ENCODE data around the gene ZBTB17.

DNA sequence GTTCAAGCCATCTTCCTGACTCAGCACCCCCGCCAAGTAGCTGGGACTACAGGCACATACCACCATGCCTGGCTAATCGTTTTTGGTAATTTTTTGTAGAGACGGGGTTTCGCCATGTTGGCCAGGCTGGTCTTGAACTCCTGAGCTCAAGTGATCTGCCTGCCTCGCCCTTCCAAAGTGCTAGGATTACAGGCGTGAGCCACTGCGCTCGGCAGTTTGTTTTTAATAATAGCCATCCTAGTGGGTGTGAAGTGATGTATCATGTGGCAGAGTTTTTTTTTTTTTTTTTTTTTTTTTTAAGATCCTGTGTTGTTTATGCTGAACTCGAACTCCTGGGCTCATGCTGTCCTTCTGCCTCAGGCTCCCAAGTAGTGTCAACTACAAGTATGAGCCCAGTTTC, 76.6 kb downstream of the ZBTB17 start:
- TF ChIP-seq EP300 (IDR thresholded peaks at IDR 0.05): no peak
- TF ChIP-seq, protein P1, sequence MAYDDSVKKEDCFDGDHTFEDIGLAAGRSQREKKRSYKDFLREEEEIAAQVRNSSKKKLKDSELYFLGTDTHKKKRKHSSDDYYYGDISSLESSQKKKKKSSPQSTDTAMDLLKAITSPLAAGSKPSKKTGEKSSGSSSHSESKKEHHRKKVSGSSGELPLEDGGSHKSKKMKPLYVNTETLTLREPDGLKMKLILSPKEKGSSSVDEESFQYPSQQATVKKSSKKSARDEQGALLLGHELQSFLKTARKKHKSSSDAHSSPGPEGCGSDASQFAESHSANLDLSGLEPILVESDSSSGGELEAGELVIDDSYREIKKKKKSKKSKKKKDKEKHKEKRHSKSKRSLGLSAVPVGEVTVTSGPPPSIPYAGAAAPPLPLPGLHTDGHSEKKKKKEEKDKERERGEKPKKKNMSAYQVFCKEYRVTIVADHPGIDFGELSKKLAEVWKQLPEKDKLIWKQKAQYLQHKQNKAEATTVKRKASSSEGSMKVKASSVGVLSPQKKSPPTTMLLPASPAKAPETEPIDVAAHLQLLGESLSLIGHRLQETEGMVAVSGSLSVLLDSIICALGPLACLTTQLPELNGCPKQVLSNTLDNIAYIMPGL (CRISPR knock-in tag; IDR thresholded peaks at IDR 0.05; ENCODE audit: borderline replicate concordance): no peak
- TF ChIP-seq MAFK (IDR thresholded peaks at IDR 0.05; ENCODE audit: partially characterized antibody): no peak
- TF ChIP-seq, protein P2, sequence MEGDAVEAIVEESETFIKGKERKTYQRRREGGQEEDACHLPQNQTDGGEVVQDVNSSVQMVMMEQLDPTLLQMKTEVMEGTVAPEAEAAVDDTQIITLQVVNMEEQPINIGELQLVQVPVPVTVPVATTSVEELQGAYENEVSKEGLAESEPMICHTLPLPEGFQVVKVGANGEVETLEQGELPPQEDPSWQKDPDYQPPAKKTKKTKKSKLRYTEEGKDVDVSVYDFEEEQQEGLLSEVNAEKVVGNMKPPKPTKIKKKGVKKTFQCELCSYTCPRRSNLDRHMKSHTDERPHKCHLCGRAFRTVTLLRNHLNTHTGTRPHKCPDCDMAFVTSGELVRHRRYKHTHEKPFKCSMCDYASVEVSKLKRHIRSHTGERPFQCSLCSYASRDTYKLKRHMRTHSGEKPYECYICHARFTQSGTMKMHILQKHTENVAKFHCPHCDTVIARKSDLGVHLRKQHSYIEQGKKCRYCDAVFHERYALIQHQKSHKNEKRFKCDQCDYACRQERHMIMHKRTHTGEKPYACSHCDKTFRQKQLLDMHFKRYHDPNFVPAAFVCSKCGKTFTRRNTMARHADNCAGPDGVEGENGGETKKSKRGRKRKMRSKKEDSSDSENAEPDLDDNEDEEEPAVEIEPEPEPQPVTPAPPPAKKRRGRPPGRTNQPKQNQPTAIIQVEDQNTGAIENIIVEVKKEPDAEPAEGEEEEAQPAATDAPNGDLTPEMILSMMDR (IDR thresholded peaks at IDR 0.05): no peak
- no peak for TF ChIP-seq KDM5A (IDR thresholded peaks at IDR 0.05)
- TF ChIP-seq BHLHE40 (IDR thresholded peaks at IDR 0.05; ENCODE audit: low read depth, low read length): no peak
- TF ChIP-seq POLR2AphosphoS2 (conservative IDR thresholded peaks at IDR 0.05; ENCODE audit: low read length): no peak
